GM12892 (cell line): ENCODE measurements around the gene KMT2B.
"Not testable (repeated sequence)": the region's sequence is repeated elsewhere in the genome, so short reads cannot be mapped to it uniquely, and the experiment has no call there.

Source experiments
- DNase-seq: peaks from one replicate; pipeline ENCODE4 v3.0.0; 2011; ENCODE audit not compliant: insufficient read length
- FAIRE-seq: peaks from 2 replicates; lab custom pipeline; 2011; peaks lifted over from hg19 to GRCh38; lab: Jason Lieb, UNC
- POLR2A ChIP-seq: IDR thresholded peaks from 2 replicates; pipeline ENCODE4 v1.6.1; 2011; ENCODE audit warnings: low read depth, low read length, control low read depth
- POLR2AphosphoS5 ChIP-seq: IDR thresholded peaks from 2 replicates; pipeline ENCODE4 v1.6.1; 2011; ENCODE audit warnings: low read depth, low read length, control low read depth
- TAF1 ChIP-seq: IDR thresholded peaks from 2 replicates; pipeline ENCODE4 v1.6.1; 2011; ENCODE audit warnings: low read depth, mild to moderate bottlenecking, control low read depth, low read length, borderline replicate concordance

Gene KMT2B

DNA sequence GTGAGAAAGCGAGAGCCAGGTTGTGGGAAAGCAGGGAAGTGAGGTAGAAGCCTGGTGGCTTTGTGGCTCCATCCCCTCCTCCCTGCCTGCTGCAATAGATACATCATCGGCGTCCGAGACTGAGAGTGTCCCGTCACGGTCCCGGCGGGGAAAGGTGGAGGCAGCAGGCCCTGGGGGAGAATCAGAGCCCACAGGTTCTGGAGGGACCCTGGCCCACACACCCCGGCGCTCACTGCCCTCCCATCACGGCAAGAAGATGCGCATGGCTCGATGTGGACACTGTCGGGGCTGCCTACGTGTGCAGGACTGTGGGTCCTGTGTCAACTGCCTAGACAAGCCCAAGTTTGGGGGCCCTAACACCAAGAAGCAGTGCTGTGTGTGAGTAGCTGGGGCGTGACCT, 5.1 kb downstream of the KMT2B start:
- FAIRE-seq: no peak
- TF ChIP-seq TAF1 (no peak), POLR2A (0 out of 2 replicates have a peak, but pooled peaks have one; percentile 22), POLR2AphosphoS5 (peak; percentile 37)
- no peak for DNase-seq

DNA sequence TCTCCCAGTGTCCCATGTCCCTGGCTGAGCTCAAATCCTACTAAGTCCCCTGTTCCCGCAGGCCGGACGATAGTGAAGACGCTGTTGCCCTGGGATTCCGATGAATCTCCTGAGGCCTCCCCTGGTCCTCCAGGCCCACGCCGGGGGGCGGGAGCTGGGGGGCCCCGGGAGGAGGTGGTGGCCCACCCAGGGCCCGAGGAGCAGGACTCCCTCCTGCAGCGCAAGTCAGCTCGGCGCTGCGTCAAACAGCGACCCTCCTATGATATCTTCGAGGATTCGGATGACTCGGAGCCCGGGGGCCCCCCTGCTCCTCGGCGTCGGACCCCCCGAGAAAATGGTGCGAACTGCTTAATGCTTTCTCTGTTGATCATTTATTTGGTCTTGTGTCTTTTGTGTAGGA, 5.9 kb downstream of the KMT2B start:
- no peak for TF ChIP-seq TAF1
- no peak for TF ChIP-seq POLR2A
- no peak for TF ChIP-seq POLR2AphosphoS5
- FAIRE-seq: no peak

DNA sequence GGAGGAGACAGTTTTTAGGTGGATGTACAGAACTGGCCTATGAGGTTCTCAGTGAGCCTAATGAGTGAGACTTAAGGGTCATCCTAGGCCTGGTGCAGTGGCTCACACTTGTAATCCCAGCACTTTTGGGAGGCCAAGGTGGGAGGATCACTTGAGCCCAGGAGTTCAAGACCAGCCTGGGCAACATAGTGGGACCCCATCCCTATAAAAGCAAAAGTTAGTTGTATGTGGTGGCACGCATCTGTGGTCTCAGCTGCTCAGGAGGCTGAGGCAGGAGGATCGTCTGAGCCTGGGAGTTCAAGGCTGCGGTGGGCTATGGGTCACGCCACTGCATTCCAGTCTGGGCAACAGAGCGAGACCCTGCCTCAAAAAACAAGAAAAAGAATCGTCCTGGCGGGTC, 6.3 kb downstream of the KMT2B start:
- DNase-seq, FAIRE-seq: not testable (repeated sequence)

More for the DNA sequence above, 5.9 kb downstream of the KMT2B start:
- no peak for DNase-seq

DNA sequence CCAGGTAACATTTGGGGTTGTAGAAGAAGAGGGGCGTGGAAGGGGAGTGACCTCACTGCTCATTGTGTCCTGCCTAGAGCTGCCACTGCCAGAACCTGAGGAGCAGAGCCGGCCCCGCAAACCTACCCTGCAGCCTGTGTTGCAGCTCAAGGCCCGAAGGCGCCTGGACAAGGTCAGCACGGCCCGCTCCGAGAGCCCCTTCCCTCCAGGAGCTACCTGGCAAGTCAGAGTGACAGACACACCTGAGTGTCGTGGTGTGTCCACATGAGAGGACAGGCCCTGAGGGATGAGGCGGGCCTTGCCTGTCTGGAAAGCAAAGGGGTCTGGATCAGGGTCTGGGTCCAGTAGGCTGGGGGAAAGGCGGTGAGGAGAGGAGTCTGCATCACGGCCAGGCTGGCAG, 6.8 kb downstream of the KMT2B start:
- DNase-seq: no peak
- TF ChIP-seq TAF1: no peak
- TF ChIP-seq POLR2AphosphoS5: no peak
- no peak for TF ChIP-seq POLR2A
- no peak for FAIRE-seq

DNA sequence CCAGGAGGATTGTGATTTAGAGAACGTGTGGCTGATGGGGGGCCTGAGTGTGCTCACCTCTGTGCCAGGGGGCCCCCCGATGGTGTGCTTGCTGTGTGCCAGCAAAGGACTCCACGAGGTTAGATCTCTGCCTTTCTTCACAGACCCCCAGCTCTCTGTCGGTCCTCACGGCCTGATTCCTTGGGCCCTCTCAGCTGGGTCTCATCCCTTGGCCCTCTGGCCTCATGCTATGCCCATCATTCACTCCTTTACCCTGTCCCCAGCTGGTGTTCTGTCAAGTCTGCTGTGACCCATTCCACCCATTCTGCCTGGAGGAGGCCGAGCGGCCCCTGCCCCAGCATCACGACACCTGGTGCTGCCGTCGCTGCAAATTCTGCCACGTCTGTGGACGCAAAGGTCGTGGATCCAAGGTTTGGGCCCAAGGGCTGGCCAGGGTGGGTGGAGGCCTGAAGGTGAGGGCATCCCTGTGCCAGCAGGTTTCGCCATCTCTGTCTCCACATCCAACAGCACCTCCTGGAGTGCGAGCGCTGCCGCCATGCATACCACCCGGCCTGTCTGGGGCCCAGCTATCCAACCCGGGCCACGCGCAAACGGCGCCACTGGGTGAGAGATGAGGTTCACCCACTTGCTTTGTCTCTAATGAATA, 7.5 kb downstream of the KMT2B start:
- TF ChIP-seq POLR2A (no peak), POLR2AphosphoS5 (no peak), TAF1 (no peak)
- FAIRE-seq (no peak), DNase-seq (no peak)

DNA sequence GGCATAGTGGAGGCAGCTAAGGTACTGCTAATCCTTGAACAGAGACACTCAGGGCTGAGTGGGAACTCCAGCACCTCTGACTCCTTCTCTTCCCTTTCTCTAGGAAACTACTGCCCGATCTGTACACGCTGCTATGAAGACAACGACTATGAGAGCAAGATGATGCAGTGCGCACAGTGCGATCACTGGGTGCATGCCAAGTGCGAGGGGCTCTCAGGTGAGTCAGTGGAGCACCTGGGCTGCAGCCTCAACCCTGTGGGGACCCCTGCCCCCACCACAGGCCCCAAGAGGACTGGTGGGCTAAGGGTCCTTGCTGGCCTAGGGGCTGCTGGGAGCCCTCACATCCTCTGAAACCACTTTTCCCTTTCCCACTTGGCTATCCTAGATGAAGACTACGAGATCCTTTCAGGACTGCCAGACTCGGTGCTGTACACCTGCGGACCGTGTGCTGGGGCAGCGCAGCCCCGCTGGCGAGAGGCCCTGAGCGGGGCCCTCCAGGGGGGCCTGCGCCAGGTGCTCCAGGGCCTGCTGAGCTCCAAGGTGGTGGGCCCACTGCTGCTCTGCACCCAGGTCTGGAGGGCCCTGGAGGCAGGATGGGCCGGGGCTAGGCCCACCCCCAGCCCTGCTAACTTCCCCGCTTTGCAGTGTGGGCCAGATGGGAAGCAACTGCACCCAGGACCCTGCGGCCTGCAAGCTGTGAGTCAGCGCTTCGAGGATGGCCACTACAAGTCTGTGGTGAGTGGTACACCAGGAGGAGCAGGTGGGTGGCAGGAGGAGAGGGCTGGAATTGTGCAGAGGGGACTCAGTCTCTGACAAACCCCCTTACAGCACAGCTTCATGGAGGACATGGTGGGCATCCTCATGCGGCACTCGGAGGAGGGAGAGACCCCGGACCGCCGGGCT, 9.5 kb downstream of the KMT2B start:
- DNase-seq (no peak), FAIRE-seq (no peak)
- TF ChIP-seq TAF1: no peak
- TF ChIP-seq POLR2A: no peak
- TF ChIP-seq POLR2AphosphoS5: no peak

DNA sequence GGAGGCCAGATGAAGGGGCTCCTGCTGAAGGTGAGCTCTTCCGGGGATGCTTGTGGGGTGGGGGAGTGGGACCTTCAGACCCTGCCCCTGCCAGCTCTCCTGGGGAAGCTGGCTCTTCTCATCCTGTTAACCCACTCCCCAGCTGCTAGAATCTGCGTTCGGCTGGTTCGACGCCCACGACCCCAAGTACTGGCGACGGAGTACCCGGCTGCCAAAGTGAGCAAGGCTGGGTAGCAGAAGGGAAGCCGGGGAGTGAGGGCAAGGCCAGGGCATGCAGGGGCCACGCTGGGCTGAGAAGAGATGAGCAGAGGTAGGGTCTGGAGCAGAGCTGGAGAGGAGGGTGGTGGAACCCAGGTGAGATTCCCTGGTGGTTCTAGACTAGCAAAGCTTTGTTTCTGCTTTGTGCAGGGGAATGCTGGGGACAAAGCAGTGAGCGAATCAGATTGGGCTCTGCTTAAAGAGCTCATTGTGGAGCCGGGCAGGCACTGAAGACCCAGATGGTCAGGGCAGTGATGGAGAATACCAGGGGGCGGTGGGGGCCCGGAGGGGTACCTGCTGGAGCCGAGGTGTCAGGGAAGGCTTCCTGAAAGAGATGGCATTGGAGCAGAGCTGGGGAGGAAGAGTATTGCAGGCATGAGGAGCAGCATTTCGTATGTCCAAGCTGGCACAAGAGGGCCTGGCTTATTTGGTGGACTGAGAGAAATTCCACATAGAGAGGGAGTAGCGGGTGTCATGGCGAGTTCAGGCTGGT, 10.3 kb downstream of the KMT2B start:
- DNase-seq (peak; percentile 9), FAIRE-seq (no peak)
- 0 out of 2 replicates have a peak, but pooled peaks have one; percentile 8 for TF ChIP-seq POLR2AphosphoS5
- no peak for TF ChIP-seq TAF1

DNA sequence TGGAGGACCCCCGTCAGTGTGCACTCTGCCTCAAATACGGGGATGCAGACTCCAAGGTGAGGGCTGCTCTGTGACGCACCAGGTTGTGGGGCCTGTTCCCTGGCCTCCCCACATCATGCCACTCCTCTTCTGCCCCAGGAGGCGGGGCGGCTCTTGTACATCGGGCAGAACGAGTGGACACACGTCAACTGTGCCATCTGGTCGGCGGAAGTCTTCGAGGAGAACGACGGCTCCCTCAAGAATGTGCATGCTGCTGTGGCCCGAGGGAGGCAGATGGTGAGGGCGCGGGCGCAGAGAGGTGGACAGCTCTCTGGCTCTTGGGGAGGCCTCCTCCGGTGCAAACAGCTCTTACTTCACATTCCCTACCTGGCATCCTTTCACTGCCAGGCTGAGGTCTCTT, 11.2 kb downstream of the KMT2B start:
- TF ChIP-seq POLR2A: no peak
- no peak for TF ChIP-seq POLR2AphosphoS5
- TF ChIP-seq TAF1: no peak
- FAIRE-seq (no peak), DNase-seq (no peak)

DNA sequence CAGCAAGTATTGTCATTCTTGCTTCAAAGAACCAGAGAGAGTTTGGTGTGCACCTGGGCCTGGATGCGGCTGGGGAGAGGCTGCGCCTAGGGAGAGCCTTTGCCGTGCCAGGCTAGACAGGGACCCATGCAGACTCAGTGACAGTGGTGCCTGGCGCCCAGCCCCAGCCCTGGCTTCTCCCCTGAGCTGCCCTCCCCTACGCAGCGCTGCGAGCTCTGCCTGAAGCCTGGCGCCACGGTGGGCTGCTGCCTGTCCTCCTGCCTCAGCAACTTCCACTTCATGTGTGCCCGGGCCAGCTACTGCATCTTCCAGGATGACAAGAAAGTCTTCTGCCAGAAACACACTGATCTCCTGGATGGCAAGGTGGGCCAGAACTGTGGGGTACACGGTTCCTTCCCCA, 12.0 kb downstream of the KMT2B start:
- FAIRE-seq: no peak
- DNase-seq: peak; percentile 20
- TF ChIP-seq TAF1 (no peak), POLR2A (peak; percentile 18; the same call in 1 of the 2 replicates)

DNA sequence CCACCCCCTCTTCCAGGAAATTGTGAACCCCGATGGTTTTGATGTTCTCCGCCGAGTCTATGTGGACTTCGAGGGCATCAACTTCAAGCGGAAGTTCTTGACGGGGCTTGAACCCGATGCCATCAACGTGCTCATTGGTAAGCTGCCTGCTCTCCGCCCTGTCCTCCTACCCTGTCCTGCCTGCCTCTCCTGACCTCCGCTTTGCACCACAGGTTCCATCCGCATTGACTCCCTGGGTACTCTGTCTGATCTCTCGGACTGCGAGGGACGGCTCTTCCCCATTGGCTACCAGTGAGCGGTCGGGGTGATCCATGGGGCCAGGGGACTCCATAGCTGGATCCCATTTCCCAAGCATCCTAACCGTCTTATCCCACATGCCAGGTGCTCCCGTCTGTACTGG, 12.5 kb downstream of the KMT2B start:
- TF ChIP-seq POLR2AphosphoS5: no peak
- 0 out of 2 replicates have a peak, but pooled peaks have one; percentile 2 for TF ChIP-seq POLR2A
- DNase-seq (peak; percentile 6), FAIRE-seq (no peak)

DNA sequence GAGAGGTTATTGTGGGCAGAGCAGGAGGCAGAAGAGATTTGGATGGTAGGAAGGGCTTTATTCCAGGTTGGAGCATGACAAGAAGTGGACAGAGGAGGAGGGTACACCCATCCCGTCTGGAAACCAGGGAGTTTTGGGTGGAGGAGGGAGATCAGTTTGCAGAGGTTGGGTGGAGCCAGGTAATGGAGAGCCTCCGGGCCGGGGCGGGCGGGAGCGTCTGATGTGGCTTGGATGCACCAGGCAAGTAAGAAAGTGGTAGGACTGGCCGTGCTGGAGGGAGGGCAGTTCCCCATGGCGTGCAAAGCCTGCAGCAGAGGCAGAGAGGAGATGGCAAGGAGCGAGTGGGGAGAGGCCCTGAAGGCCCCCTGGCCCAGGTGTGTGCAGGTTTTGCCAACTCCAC, 13.6 kb downstream of the KMT2B start:
- no peak for TF ChIP-seq POLR2A
- TF ChIP-seq POLR2AphosphoS5: no peak
- no peak for TF ChIP-seq TAF1
- FAIRE-seq: no peak
- no peak for DNase-seq

DNA sequence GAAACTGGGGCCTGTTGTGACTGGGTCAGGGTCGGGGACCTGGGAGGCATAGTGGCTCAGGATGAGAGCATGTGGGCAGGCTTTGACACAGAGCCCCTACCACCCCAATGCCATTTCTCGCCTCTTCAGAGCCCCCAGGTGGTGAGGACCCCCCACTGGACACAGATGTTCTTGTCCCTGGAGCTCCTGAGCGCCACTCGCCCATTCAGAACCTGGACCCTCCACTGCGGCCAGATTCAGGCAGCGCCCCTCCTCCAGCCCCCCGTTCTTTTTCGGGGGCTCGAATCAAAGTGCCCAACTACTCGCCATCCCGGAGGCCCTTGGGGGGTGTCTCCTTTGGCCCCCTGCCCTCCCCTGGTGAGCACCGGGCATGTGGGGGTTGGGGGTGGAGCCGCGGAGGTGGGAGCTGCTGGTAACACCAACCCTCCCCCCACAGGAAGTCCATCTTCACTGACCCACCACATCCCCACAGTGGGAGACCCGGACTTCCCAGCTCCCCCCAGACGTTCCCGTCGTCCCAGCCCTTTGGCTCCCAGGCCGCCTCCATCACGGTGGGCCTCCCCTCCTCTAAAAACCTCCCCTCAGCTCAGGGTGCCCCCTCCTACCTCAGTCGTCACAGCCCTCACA, 14.1 kb downstream of the KMT2B start:
- no peak for FAIRE-seq
- DNase-seq: no peak
- TF ChIP-seq POLR2A: no peak
- no peak for TF ChIP-seq TAF1
